Stomach smooth muscle (tissue), 2 donors: ENCODE results near the gene ACTA1.

ENCODE experiments used
- H3K27ac ChIP-seq: one replicate; pipeline ENCODE4 v1.7.0; 2013; ENCODE audit warnings: mild to moderate bottlenecking, low read length, inconsistent platforms
- H3K27me3 ChIP-seq, 2 donors: one replicate each; pipeline ENCODE4 v1.7.0; 2013; ENCODE audit warnings: low read length in 2 of 2; ENCODE audit not compliant: insufficient read depth in 2 of 2, control insufficient read depth in 1 of 2
- H3K36me3 ChIP-seq, 2 donors: one replicate each; pipeline ENCODE4 v1.7.0; 2013; ENCODE audit warnings: low read length in 2 of 2; ENCODE audit not compliant: control insufficient read depth in 2 of 2, insufficient read depth in 2 of 2
- H3K4me1 ChIP-seq: one replicate; pipeline ENCODE4 v1.7.0; 2013; ENCODE audit warnings: low read length; ENCODE audit not compliant: control insufficient read depth, insufficient read depth
- H3K4me3 ChIP-seq, 2 donors: one replicate each; pipeline ENCODE4 v1.7.0; 2013; ENCODE audit warnings: low read length in 2 of 2
- H3K9ac ChIP-seq, 2 donors: one replicate each; pipeline ENCODE4 v1.7.0; 2013; ENCODE audit warnings: low read length in 2 of 2, mild to moderate bottlenecking in 1 of 2
- H3K9me3 ChIP-seq, 2 donors: one replicate each; pipeline ENCODE4 v1.7.0; 2013; ENCODE audit warnings: low read length in 2 of 2; ENCODE audit not compliant: control insufficient read depth in 2 of 2
- donor health status: healthy.
- donor health status: Pancreatic carcinoma.

Gene ACTA1

DNA sequence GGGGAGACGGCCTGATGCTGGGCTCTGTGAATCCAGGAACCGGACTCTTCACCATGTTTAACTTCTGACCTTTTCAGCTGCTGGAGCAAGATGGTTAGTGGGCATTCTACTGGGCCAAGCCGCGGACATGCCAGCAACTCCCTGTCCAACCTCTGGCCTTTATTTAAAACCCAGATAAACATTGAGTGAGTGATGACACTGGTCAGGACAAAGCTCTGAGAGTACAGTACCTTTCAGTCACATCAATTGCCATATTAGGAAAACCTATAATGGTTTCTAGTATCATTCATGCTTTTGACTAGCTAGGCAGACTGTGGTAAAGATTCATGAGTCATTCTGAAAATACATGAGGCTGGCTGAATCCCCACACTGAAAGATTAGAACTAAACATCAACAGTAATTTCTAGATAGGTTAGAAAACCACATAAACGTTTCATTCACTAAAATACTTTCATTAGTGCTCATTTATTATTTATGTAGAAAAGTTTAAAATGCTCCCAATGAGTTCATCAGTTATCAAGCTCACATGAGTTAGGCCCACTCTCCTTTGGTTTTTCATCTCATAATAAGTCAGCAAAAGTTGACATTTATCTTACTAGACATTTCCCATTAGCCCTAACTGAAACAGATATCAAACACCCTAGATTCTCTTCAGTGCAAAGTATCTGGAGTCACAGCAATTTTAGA is 7.1 kb upstream of the ACTA1 start:
- no peaks in the 10 kb centered on the region for H3K9me3 ChIP-seq
- no peaks in the 10 kb centered on the region for H3K4me1 ChIP-seq
- H3K36me3 ChIP-seq = peaks cover 10 to 11% of the 10 kb centered on the region in 2 donors
- no peak overlapping the region for H3K27ac ChIP-seq
- H3K9ac ChIP-seq = no peak overlapping the region
- H3K4me3 ChIP-seq = no peak overlapping the region
- H3K27me3 ChIP-seq = peaks cover 0 to 2% of the 10 kb centered on the region in 2 donors

DNA sequence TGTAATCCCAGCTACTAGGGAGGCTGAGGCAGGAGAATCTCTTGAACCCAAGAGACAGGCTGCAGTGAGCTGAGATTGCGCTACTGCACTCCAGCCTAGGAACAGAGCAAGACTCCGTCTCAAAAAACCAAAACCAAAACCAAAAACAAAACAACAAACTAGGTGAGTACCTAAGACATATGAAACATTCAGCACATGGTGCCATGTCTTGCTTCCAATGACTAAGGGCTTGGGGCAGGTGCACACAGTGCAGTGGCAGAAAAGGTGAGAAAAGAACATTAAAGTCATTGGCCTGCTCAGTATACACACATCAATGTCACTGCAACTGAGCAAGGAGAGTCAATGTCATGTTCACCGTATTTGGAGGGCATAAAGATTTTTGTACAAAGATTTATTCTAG is 4.1 kb upstream of the ACTA1 start:
- Histone ChIP-seq H3K4me1 (peaks cover 20% of the 10 kb centered on the region), H3K36me3 (peaks cover 5 to 8% of the 10 kb centered on the region in 2 donors), H3K27me3 (peaks cover 16 to 22% of the 10 kb centered on the region in 2 donors), H3K9ac (no peak overlapping the region), H3K27ac (no peak overlapping the region), H3K9me3 (no peaks in the 10 kb centered on the region), H3K4me3 (no peak overlapping the region)

DNA sequence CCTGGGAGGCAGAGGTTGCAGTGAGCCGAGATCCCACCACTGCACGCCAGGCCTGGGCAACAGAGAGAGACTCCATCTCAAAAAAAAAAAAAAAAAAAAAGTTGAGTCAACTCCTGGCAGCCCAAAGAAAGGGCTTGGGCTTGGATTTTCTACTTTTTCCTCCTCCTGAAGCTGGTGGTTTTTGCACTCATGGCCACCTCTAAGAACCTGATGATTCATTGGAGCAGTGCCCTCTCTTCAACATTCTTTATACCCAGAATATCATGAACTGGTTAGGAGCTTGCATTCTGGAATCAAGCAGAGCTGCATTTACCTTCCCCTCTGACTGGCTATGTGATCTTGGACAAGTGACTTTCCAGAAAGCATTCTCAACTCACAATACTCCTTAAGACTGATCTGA is 3.5 kb upstream of the ACTA1 start:
- Histone ChIP-seq H3K9me3 (no peaks in the 10 kb centered on the region), H3K9ac (no peak overlapping the region), H3K27ac (no peak overlapping the region), H3K27me3 (peaks cover 21 to 27% of the 10 kb centered on the region in 2 donors), H3K36me3 (peaks cover 5 to 8% of the 10 kb centered on the region in 2 donors), H3K4me3 (no peak overlapping the region), H3K4me1 (peaks cover 25% of the 10 kb centered on the region)

- Histone ChIP-seq H3K27me3 (peaks cover 30 to 38% of the 10 kb centered on the region in 2 donors), H3K9ac (no peak overlapping the region), H3K36me3 (peaks cover 5 to 8% of the 10 kb centered on the region in 2 donors), H3K27ac (no peak overlapping the region), H3K4me1 (peaks cover 36% of the 10 kb centered on the region), H3K9me3 (no peaks in the 10 kb centered on the region), H3K4me3 (no peak overlapping the region)
These were observed 2.3 kb upstream of the ACTA1 start for GRCh38 chr1:229436201-229436600.

DNA sequence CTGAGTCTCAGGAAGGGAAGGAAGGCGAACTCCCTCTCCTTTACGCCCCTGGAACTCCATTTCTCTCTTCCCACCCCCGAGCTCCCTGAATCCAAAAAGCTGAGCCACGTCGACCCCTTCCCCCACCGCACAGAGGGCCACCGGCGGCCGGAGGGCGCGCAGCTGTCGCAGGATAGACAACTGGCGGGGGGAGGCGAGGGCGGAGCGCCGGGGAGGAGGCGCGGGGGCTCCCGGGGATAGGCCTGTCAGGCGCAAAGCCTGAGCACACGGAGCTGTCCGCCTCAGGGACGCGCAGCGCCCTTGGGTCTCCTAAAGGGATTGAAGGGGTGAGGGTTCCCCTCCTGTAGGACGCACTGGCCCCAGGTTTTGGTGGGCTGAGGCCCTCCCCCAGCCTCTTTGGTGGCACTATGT is 752 bp upstream of the ACTA1 start:
- Histone ChIP-seq H3K27ac (no peak overlapping the region), H3K27me3 (peaks cover 43 to 53% of the 10 kb centered on the region in 2 donors)

GRCh38 chr1:229433364-229434004 is 410 bp downstream of the ACTA1 start:
- no peak overlapping the region for H3K9ac ChIP-seq
- peaks cover 43% of the 10 kb centered on the region for H3K4me1 ChIP-seq

More for the DNA sequence above, 752 bp upstream of the ACTA1 start:
- H3K9me3 ChIP-seq = no peaks in the 10 kb centered on the region
- H3K36me3 ChIP-seq = no peaks in the 10 kb centered on the region
- peaks cover 43% of the 10 kb centered on the region for H3K4me1 ChIP-seq
- no peak overlapping the region for H3K9ac ChIP-seq
- peak overlapping the region in 1 of 2 donors; percentile 54 for H3K4me3 ChIP-seq

DNA sequence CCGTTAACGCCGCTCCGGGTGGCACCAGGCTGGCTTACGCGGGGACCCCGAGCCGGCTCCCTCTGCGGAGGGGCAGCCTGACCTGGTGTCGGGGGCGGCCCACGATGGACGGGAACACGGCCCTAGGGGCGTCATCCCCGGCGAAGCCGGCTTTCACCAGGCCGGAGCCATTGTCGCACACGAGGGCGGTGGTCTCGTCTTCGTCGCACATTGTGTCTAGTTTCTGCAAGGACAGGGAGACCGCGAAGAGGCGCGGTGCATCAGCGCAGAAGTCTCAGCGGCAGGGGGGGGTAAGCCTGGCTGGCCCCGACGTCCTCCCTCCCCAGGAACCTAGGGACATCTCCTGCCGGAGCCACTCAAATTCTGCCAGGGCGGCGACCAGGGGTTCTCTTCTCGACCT is 989 bp downstream of the ACTA1 start:
- H3K27ac ChIP-seq = no peak overlapping the region
- H3K27me3 ChIP-seq = peaks cover 48 to 53% of the 10 kb centered on the region in 2 donors
- no peak overlapping the region for H3K9ac ChIP-seq
- H3K4me1 ChIP-seq = peaks cover 43% of the 10 kb centered on the region
- no peaks in the 10 kb centered on the region for H3K9me3 ChIP-seq
- H3K36me3 ChIP-seq = no peaks in the 10 kb centered on the region
- H3K4me3 ChIP-seq = no peak overlapping the region

More at GRCh38 chr1:229433364-229434004, 410 bp downstream of the ACTA1 start:
- peaks cover 48 to 53% of the 10 kb centered on the region in 2 donors for H3K27me3 ChIP-seq
- H3K36me3 ChIP-seq = no peaks in the 10 kb centered on the region
- peak overlapping the region; percentile 19 to 54 for H3K4me3 ChIP-seq
- no peak overlapping the region for H3K27ac ChIP-seq
- no peaks in the 10 kb centered on the region for H3K9me3 ChIP-seq

GRCh38 chr1:229432116-229432461 is 1.8 kb downstream of the ACTA1 start:
- peak overlapping the region; percentile 16 to 40 for H3K4me3 ChIP-seq
- peaks cover 48 to 53% of the 10 kb centered on the region in 2 donors for H3K27me3 ChIP-seq
- H3K4me1 ChIP-seq = peaks cover 43% of the 10 kb centered on the region
- H3K27ac ChIP-seq = no peak overlapping the region
- H3K9me3 ChIP-seq = no peaks in the 10 kb centered on the region
- H3K9ac ChIP-seq = no peak overlapping the region
- no peaks in the 10 kb centered on the region for H3K36me3 ChIP-seq

- Histone ChIP-seq H3K4me3 (peak overlapping the region; percentile 16 to 52), H3K27ac (no peak overlapping the region), H3K4me1 (peaks cover 43% of the 10 kb centered on the region), H3K9me3 (no peaks in the 10 kb centered on the region), H3K36me3 (no peaks in the 10 kb centered on the region), H3K27me3 (peaks cover 51 to 56% of the 10 kb centered on the region in 2 donors), H3K9ac (no peak overlapping the region)
These were observed 2.4 kb downstream of the ACTA1 start for GRCh38 chr1:229431284-229432115.

DNA sequence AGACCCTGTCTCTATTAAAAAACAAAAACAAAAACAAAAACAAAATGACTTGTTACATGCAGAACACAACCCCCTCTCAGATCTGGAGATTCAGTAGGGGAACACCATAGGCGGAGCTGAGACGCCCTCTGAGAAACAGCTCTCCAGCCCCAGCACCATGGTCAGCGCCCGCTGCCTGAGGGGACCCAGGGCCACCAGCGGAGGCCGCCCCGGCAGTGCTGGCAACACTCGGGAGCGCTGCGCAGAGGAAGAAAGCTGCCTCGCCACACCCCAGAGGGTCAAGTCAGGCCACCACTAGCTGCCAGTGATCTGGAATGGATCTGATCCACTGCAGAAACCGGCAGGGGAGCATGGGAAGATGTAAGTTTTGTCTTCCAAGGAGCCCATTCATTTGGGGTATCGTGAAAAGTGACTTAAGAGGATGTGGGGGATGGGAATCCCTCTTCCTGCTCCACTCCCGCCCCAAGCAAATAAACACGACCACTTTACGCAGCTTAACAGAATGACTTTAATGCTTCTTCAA is 3.1 kb downstream of the ACTA1 start:
- Histone ChIP-seq H3K27ac (no peak overlapping the region), H3K9me3 (no peaks in the 10 kb centered on the region), H3K36me3 (no peaks in the 10 kb centered on the region), H3K27me3 (peaks cover 50 to 56% of the 10 kb centered on the region in 2 donors), H3K4me3 (peak overlapping the region; percentile 2 to 52), H3K4me1 (peaks cover 43% of the 10 kb centered on the region), H3K9ac (no peak overlapping the region)
